ENCODE data around the gene VPS13C.

GRCh38 chr15:61871926-61872522, 188.2 kb downstream of the VPS13C start:
- TF ChIP-seq CTCF (IDR thresholded peaks at IDR 0.05), result peak; percentile 17 to 75 (median 46)
- TF ChIP-seq POLR2A (IDR thresholded peaks at IDR 0.05), result no peak

Data from esophagus squamous epithelium (tissue), 4 donors.